GM12878 (cell line): ENCODE results near the gene SFT2D3. TPM values are rescaled to one million over a fixed set of nuclear protein-coding genes. Genes with fewer than 3 reads are reported as not detected.

Experiments
- ATAC-seq: fragments of 200-7000 bp; cut with Tn5 transposase; 3 replicates; pipeline ENCODE4 v1.9.1; 2020; ENCODE audit warnings: mild to moderate bottlenecking, moderate library complexity
- BruUV-seq: library from RNA; stranded (reverse); fragments of 400-500 nt; replicated peaks from 2 replicates; lab custom pipeline; 2021; lab: Mats Ljungman, UMichigan
- CTCF ChIA-PET: fragments of 300-600 bp; sonication (Branson Sonifier 250); formaldehyde crosslinking; extraction: SDS; loops from one replicate; lab custom pipeline; 2021; ENCODE audit warnings: inconsistent platforms; lab: Yijun Ruan, JAX
- POLR2A ChIA-PET: fragments of 350-600 bp; formaldehyde crosslinking; extraction: SDS; loops from one replicate; lab custom pipeline; 2021; ENCODE audit warnings: inconsistent platforms; lab: Charles Lee
- RAD21 ChIA-PET: fragments of 300-600 bp; sonication (Branson Sonifier 250); formaldehyde crosslinking; loops from one replicate; lab custom pipeline; 2023; ENCODE audit warnings: antibody characterized with exemption; ENCODE audit not compliant: unreplicated experiment; lab: Charles Lee
- SMC1A ChIA-PET: fragments of 300-600 bp; sonication (Branson Sonifier 250); formaldehyde crosslinking; loops from one replicate; lab custom pipeline; 2023; ENCODE audit not compliant: unreplicated experiment, uncharacterized antibody; lab: Charles Lee
- DNase-seq: peaks from one replicate; pipeline ENCODE4 v3.0.0-alpha.2; 2011; ENCODE audit warnings: low read depth, low spot score
- FAIRE-seq: peaks from 3 replicates; lab custom pipeline; 2011; peaks lifted over from hg19 to GRCh38; lab: Jason Lieb, UNC
- H2AFZ ChIP-seq: 2 replicates; pipeline ENCODE4 v1.6.0; 2011; ENCODE audit warnings: low read depth, low read length, control low read depth; ENCODE audit not compliant: control insufficient read depth
- H3K27ac ChIP-seq: 2 replicates; pipeline ENCODE4 v1.5.1; 2011; ENCODE audit warnings: control low read depth; ENCODE audit not compliant: control insufficient read depth, insufficient read depth
- H3K27me3 ChIP-seq, 2 experiments: replicated peaks in 1 of 2; 2 replicates each; pipeline versions ENCODE4 v1.6.0 to v1.6.1; 2011; ENCODE audit warnings: low read length in 1 of 2; ENCODE audit not compliant: control insufficient read depth in 2 of 2, insufficient read depth in 2 of 2
- H3K36me3 ChIP-seq, 2 experiments: 2 replicates each; pipeline ENCODE4 v1.5.1; 2011; ENCODE audit warnings: low read length in 1 of 2; ENCODE audit not compliant: control insufficient read depth in 2 of 2, insufficient read depth in 2 of 2
- H3K4me1 ChIP-seq: 2 replicates; pipeline ENCODE4 v1.6.1; 2011; ENCODE audit warnings: mild to moderate bottlenecking, low read length, moderate library complexity, mixed read lengths; ENCODE audit not compliant: control insufficient read depth, insufficient read depth
- H3K4me2 ChIP-seq: 2 replicates; pipeline ENCODE4 v1.6.0; 2011; ENCODE audit warnings: control low read depth; ENCODE audit not compliant: control insufficient read depth, insufficient read depth
- H3K4me3 ChIP-seq: fragments of 200-600 bp; sonication (generic); 2 replicates; pipeline ENCODE4 v1.5.1; 2016
- H3K79me2 ChIP-seq: 2 replicates; pipeline ENCODE4 v1.6.0; 2011; ENCODE audit warnings: low read length; ENCODE audit not compliant: control insufficient read depth, insufficient read depth
- H3K9ac ChIP-seq: 2 replicates; pipeline ENCODE4 v1.8.0; 2011; ENCODE audit warnings: low read length, control low read depth, mixed read lengths; ENCODE audit not compliant: control insufficient read depth, insufficient read depth
- H3K9me3 ChIP-seq: replicated peaks from 3 replicates; pipeline ENCODE4 v1.5.1; 2011; ENCODE audit warnings: mild to moderate bottlenecking, low read length; ENCODE audit not compliant: control insufficient read depth, insufficient read depth
- H4K20me1 ChIP-seq: 2 replicates; pipeline ENCODE4 v1.6.0; 2011; ENCODE audit not compliant: control insufficient read depth, insufficient read depth
- CBX3 ChIP-seq: fragments of 200-600 bp; sonication (generic); IDR thresholded peaks from 2 replicates; pipeline ENCODE4 v1.6.1; 2016; ENCODE audit warnings: low read depth, borderline replicate concordance
- EGR1 ChIP-seq, 2 experiments: IDR thresholded peaks; 1 replicate in 1 of 2; 2 replicates in 1 of 2; pipeline ENCODE4 v1.6.1; 2011 to 2012; ENCODE audit warnings: low read depth in 2 of 2, low read length in 2 of 2, borderline replicate concordance in 1 of 2, mild to moderate bottlenecking in 1 of 2, moderate library complexity in 1 of 2
- MTA3 ChIP-seq: IDR thresholded peaks from 2 replicates; pipeline ENCODE4 v1.6.1; 2012; ENCODE audit warnings: low read length, inconsistent platforms, borderline replicate concordance
- MYB ChIP-seq: fragments of 150-350 bp; IDR thresholded peaks from 2 replicates; pipeline ENCODE4 v1.6.1; 2014; ENCODE audit warnings: mild to moderate bottlenecking, low read depth, low read length, borderline replicate concordance
- MYC ChIP-seq: IDR thresholded peaks from 2 replicates; pipeline ENCODE4 v1.6.1; 2011; ENCODE audit warnings: mild to moderate bottlenecking, low read length, moderate library complexity, inconsistent platforms; ENCODE audit not compliant: insufficient read depth, insufficient replicate concordance, insufficient read length, severe bottlenecking
- NBN ChIP-seq: fragments of 450-650 bp; IDR thresholded peaks from 2 replicates; pipeline ENCODE4 v1.6.1; 2016
- SMARCA5 ChIP-seq: fragments of 450-650 bp; IDR thresholded peaks from 2 replicates; pipeline ENCODE4 v1.6.1; 2017; ENCODE audit warnings: mild to moderate bottlenecking
- WGBS: methylation state at CpG from one replicate; pipeline ENCODE4 v1.1.6; 2016; ENCODE audit warnings: low lambda C conversion rate; ENCODE audit not compliant: insufficient replicate concordance, insufficient coverage; ENCODE audit errors: missing lambda C conversion rate; 5-methylcytosine and 5-hydroxymethylcytosine counted together
- in situ Hi-C: fragments of 300-500 bp; cut with MboI; formaldehyde crosslinking; loops from 9 replicates; pipeline ENCODE4 v1.14.3; 2018; ENCODE audit warnings: mixed read lengths
- intact Hi-C: fragments of 100-400 bp; cut with micrococcal nuclease; formaldehyde crosslinking; loops from one replicate; pipeline ENCODE4 v1.14.2; 2022; ENCODE audit not compliant: unreplicated experiment
- polyA plus RNA-seq, 11 experiments: library from polyadenylated mRNA; depleted of rRNA in 4 of 11; unstranded in 6 of 11; stranded (reverse) in 5 of 11; fragments of >200 nt; fragmentation: Nextera tagmentation in 4 of 11; fragmentation: Illumina TruSeq in 1 of 11; extraction: Ambion mirVana in 4 of 11; extraction: Trizol in 1 of 11; gene quantifications; 1 replicate in 1 of 11; 2 replicates in 10 of 11; pipeline versions ENCODE4 v1.2.1 to v1.2.3, GENCODE V29; 2011 to 2016; ENCODE audit warnings: inconsistent platforms in 2 of 11, missing spikeins in 2 of 11, low read depth in 1 of 11
- total RNA-seq, 4 experiments: library from RNA; depleted of rRNA in 3 of 4; stranded (reverse); fragments of >200 nt in 3 of 4; fragmentation: Illumina TruSeq in 1 of 4; extraction: Trizol in 1 of 4; gene quantifications; 2 replicates each; pipeline versions ENCODE4 v1.2.1 to v1.2.3, GENCODE V29; 2013 to 2021
- TF ChIP-seq, protein P1 (sequence below): IDR thresholded peaks from 2 replicates; pipeline ENCODE4 v1.6.1; 2012; ENCODE audit warnings: improper control_type of control experiment, low read depth, low read length; ENCODE audit not compliant: insufficient replicate concordance
- TF ChIP-seq, protein P2 (sequence below): IDR thresholded peaks from 2 replicates; pipeline ENCODE4 v1.6.1; 2012; ENCODE audit warnings: mild to moderate bottlenecking, low read depth, low read length
- TF ChIP-seq, protein P3 (sequence below): fragments of 150-350 bp; IDR thresholded peaks from 2 replicates; pipeline ENCODE4 v1.6.1; 2014; ENCODE audit warnings: mild to moderate bottlenecking, low read depth, low read length
- TF ChIP-seq, protein P4 (sequence below): IDR thresholded peaks from 2 replicates; pipeline ENCODE4 v1.6.1; 2012; ENCODE audit warnings: low read depth, low read length, improper control_type of control experiment

Gene SFT2D3
- total and polyA plus RNA-seq, 10 of the 15 experiments (the other 5 are each of a cell fraction or from before 2014, with no cell fraction given) = 4.2 to 8.4 (median 6.6) TPM; not detected in 4

DNA sequence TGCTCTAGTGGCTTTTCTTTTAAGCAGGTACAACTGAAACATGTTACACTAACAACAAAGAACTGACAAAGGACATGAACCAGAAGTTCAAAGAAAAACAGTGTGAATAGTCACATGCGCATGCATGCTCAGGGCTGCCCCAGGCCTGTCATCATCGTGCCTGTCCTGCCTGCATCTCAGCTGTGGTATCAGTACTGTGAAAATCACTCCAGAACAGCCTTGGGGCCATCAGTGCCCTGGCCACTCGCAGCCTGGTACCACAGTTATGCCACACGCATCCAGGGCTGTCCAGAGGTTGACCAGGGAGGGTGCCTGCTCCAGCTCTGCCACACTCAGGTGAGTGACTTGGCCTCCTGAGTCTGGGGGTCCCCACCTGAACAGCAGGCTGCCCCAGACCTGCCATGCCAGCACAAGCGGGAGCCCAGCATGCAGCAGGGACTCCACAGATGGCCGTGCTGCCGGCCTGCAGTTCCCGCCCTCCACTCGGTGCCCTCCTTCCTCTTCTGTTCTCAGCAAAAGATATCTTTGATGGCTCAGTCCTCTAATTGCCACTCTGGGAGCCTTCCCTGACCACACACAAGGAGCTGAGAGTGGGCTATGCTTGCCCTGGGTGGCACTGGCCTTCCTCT lies 38.2 kb upstream of the SFT2D3 start (continued):
- TF ChIP-seq, protein P1, sequence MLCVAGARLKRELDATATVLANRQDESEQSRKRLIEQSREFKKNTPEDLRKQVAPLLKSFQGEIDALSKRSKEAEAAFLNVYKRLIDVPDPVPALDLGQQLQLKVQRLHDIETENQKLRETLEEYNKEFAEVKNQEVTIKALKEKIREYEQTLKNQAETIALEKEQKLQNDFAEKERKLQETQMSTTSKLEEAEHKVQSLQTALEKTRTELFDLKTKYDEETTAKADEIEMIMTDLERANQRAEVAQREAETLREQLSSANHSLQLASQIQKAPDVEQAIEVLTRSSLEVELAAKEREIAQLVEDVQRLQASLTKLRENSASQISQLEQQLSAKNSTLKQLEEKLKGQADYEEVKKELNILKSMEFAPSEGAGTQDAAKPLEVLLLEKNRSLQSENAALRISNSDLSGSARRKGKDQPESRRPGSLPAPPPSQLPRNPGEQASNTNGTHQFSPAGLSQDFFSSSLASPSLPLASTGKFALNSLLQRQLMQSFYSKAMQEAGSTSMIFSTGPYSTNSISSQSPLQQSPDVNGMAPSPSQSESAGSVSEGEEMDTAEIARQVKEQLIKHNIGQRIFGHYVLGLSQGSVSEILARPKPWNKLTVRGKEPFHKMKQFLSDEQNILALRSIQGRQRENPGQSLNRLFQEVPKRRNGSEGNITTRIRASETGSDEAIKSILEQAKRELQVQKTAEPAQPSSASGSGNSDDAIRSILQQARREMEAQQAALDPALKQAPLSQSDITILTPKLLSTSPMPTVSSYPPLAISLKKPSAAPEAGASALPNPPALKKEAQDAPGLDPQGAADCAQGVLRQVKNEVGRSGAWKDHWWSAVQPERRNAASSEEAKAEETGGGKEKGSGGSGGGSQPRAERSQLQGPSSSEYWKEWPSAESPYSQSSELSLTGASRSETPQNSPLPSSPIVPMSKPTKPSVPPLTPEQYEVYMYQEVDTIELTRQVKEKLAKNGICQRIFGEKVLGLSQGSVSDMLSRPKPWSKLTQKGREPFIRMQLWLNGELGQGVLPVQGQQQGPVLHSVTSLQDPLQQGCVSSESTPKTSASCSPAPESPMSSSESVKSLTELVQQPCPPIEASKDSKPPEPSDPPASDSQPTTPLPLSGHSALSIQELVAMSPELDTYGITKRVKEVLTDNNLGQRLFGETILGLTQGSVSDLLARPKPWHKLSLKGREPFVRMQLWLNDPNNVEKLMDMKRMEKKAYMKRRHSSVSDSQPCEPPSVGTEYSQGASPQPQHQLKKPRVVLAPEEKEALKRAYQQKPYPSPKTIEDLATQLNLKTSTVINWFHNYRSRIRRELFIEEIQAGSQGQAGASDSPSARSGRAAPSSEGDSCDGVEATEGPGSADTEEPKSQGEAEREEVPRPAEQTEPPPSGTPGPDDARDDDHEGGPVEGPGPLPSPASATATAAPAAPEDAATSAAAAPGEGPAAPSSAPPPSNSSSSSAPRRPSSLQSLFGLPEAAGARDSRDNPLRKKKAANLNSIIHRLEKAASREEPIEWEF = no peak
- TF ChIP-seq MYB = no peak

DNA sequence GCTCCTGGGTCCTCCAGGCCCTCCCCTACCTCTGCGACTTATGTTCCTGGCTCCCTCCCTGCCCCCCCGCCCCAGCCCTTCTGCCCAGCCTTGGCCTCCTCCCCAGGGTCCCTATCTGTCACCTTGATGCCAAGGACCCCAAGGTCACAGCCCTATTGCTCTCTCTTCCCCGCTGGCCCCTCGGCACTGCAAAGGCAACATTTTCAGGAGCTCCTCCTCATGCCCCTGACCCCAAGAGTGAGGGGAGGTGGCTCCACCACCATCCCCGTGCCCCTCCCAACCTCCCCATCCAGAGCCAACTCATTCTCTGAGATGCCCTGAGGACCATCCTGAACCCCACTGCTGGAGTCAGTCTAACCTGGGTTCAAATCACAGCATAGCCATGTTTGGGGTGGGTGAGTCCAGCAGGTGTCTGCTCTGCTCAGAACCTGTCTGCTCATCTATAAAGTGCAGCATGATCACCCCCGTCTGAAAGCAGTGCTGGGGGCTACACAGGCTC lies 37.7 kb upstream of the SFT2D3 start:
- no peak overlapping the region for H3K4me2 ChIP-seq
- POLR2A ChIA-PET = no interaction called here
- TF ChIP-seq MTA3 = no peak
- TF ChIP-seq MYC = no peak
- TF ChIP-seq CBX3 = no peak
- TF ChIP-seq, protein P2, sequence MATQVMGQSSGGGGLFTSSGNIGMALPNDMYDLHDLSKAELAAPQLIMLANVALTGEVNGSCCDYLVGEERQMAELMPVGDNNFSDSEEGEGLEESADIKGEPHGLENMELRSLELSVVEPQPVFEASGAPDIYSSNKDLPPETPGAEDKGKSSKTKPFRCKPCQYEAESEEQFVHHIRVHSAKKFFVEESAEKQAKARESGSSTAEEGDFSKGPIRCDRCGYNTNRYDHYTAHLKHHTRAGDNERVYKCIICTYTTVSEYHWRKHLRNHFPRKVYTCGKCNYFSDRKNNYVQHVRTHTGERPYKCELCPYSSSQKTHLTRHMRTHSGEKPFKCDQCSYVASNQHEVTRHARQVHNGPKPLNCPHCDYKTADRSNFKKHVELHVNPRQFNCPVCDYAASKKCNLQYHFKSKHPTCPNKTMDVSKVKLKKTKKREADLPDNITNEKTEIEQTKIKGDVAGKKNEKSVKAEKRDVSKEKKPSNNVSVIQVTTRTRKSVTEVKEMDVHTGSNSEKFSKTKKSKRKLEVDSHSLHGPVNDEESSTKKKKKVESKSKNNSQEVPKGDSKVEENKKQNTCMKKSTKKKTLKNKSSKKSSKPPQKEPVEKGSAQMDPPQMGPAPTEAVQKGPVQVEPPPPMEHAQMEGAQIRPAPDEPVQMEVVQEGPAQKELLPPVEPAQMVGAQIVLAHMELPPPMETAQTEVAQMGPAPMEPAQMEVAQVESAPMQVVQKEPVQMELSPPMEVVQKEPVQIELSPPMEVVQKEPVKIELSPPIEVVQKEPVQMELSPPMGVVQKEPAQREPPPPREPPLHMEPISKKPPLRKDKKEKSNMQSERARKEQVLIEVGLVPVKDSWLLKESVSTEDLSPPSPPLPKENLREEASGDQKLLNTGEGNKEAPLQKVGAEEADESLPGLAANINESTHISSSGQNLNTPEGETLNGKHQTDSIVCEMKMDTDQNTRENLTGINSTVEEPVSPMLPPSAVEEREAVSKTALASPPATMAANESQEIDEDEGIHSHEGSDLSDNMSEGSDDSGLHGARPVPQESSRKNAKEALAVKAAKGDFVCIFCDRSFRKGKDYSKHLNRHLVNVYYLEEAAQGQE = no peak
- TF ChIP-seq SMARCA5 = no peak
- TF ChIP-seq EGR1 (IDR thresholded peaks at IDR 0.05; ENCODE audit: borderline replicate concordance in 1 of 2, low read depth in 2 of 2, low read length in 2 of 2) = no peak
- TF ChIP-seq, protein P3, sequence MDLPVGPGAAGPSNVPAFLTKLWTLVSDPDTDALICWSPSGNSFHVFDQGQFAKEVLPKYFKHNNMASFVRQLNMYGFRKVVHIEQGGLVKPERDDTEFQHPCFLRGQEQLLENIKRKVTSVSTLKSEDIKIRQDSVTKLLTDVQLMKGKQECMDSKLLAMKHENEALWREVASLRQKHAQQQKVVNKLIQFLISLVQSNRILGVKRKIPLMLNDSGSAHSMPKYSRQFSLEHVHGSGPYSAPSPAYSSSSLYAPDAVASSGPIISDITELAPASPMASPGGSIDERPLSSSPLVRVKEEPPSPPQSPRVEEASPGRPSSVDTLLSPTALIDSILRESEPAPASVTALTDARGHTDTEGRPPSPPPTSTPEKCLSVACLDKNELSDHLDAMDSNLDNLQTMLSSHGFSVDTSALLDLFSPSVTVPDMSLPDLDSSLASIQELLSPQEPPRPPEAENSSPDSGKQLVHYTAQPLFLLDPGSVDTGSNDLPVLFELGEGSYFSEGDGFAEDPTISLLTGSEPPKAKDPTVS = no peak
- TF ChIP-seq NBN = no peak
- TF ChIP-seq, protein P4, sequence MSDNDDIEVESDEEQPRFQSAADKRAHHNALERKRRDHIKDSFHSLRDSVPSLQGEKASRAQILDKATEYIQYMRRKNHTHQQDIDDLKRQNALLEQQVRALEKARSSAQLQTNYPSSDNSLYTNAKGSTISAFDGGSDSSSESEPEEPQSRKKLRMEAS = no peak

More for the DNA sequence above, 37.7 kb upstream of the SFT2D3 start:
- Histone ChIP-seq H3K9ac (no peak overlapping the region), H2AFZ (no peak overlapping the region), H3K4me3 (no peak overlapping the region), H4K20me1 (no peaks in the 10 kb centered on the region), H3K36me3 (no peaks in the 10 kb centered on the region), H3K27me3 (peaks cover 7 to 8% of the 10 kb centered on the region in 2 experiments), H3K79me2 (no peaks in the 10 kb centered on the region), H3K4me1 (no peaks in the 10 kb centered on the region), H3K9me3 (no peaks in the 10 kb centered on the region), H3K27ac (no peak overlapping the region)
- WGBS = 25% methylated on average over 4 of the region's 6 CpGs
- ChIA-PET SMC1A (no interaction called here), CTCF (interaction anchor here (1.7 kb wide), 1 partner anchor 11 kb away, joined by 4 read pairs; no protein-coding TSS in a partner anchor), RAD21 (no interaction called here)
- in situ Hi-C loops (no loop called here), intact Hi-C loops (no loop called here)
- FAIRE-seq (no peak), DNase-seq (no peak), ATAC-seq (no peak)
- no TSS peak for BruUV-seq
